ENCODE data around the gene FANCC. TPM values are rescaled to one million over a fixed set of nuclear protein-coding genes. Genes with fewer than 3 reads are reported as not detected.

FANCC gene
- total RNA-seq, 1 donor from 2014 or later: 7.9 TPM

- Mint-ChIP-seq H3K4me1 (ENCODE audit: low read depth, unreplicated experiment) (no peaks in the 10 kb centered on the region), H3K4me3 (ENCODE audit: unreplicated experiment) (no peak overlapping the region), H3K9me3 (ENCODE audit: unreplicated experiment) (no peaks in the 10 kb centered on the region), H3K27ac (ENCODE audit: unreplicated experiment) (no peak overlapping the region), H3K27me3 (ENCODE audit: low read depth, unreplicated experiment) (no peaks in the 10 kb centered on the region), H3K36me3 (ENCODE audit: low read depth, unreplicated experiment) (peaks cover 2% of the 10 kb centered on the region)
- TF ChIP-seq CTCF (IDR thresholded peaks at IDR 0.05; ENCODE audit: insufficient read depth, low read depth, low read length) (no peak), EZH2 (IDR thresholded peaks at IDR 0.05; ENCODE audit: insufficient read depth, low read length) (no peak)
- H3K9me3 ChIP-seq (ENCODE audit: insufficient read depth, low read depth, low read length): no peaks in the 10 kb centered on the region
- no peak overlapping the region for H2AFZ ChIP-seq (ENCODE audit: low read depth, low read length)
- DNase-seq (ENCODE audit: low read depth) (no peak), FAIRE-seq (no peak)
- H3K4me2 ChIP-seq (ENCODE audit: low read length): no peak overlapping the region
- no peaks in the 10 kb centered on the region for H4K20me1 ChIP-seq (ENCODE audit: insufficient read depth, low read length)
- H3K27ac ChIP-seq (ENCODE audit: low read depth, low read length): no peak overlapping the region
- no peak overlapping the region for H3K9ac ChIP-seq (ENCODE audit: low read length)
- H3K79me2 ChIP-seq (ENCODE audit: insufficient read depth, low read length): no peaks in the 10 kb centered on the region
- no peak overlapping the region for H3K4me3 ChIP-seq (ENCODE audit: insufficient read depth, low read depth, low read length)
- no peaks in the 10 kb centered on the region for H3K27me3 ChIP-seq (ENCODE audit: insufficient read depth, low read length)
- H3K36me3 ChIP-seq (ENCODE audit: insufficient read depth, low read length): no peaks in the 10 kb centered on the region
- no peaks in the 10 kb centered on the region for H3K4me1 ChIP-seq (ENCODE audit: insufficient read depth, low read length)
Measured at GRCh38 chr9:95242613-95243012, 74.9 kb downstream of the FANCC start.

- Histone ChIP-seq H3K79me2 (ENCODE audit: insufficient read depth, low read length) (no peaks in the 10 kb centered on the region), H2AFZ (ENCODE audit: low read depth, low read length) (no peak overlapping the region), H3K4me3 (ENCODE audit: insufficient read depth, low read depth, low read length) (no peak overlapping the region), H3K27me3 (ENCODE audit: insufficient read depth, low read length) (no peaks in the 10 kb centered on the region), H3K27ac (ENCODE audit: low read depth, low read length) (no peak overlapping the region), H3K36me3 (ENCODE audit: insufficient read depth, low read length) (no peaks in the 10 kb centered on the region), H3K9ac (ENCODE audit: low read length) (no peak overlapping the region), H3K4me2 (ENCODE audit: low read length) (no peak overlapping the region), H3K9me3 (ENCODE audit: insufficient read depth, low read depth, low read length) (no peaks in the 10 kb centered on the region), H3K4me1 (ENCODE audit: insufficient read depth, low read length) (no peaks in the 10 kb centered on the region), H4K20me1 (ENCODE audit: insufficient read depth, low read length) (no peaks in the 10 kb centered on the region)
- DNase-seq (ENCODE audit: low read depth) (no peak), FAIRE-seq (no peak)
- TF ChIP-seq EZH2 (IDR thresholded peaks at IDR 0.05; ENCODE audit: insufficient read depth, low read length): no peak
- H3K4me1 Mint-ChIP-seq (ENCODE audit: low read depth, unreplicated experiment): no peaks in the 10 kb centered on the region
- H3K27ac Mint-ChIP-seq (ENCODE audit: unreplicated experiment): no peak overlapping the region
- no peaks in the 10 kb centered on the region for H3K27me3 Mint-ChIP-seq (ENCODE audit: low read depth, unreplicated experiment)
- peaks cover 2% of the 10 kb centered on the region for H3K36me3 Mint-ChIP-seq (ENCODE audit: low read depth, unreplicated experiment)
- no peaks in the 10 kb centered on the region for H3K9me3 Mint-ChIP-seq (ENCODE audit: unreplicated experiment)
- H3K4me3 Mint-ChIP-seq (ENCODE audit: unreplicated experiment): no peak overlapping the region
Measured at GRCh38 chr9:95239071-95239470, 78.4 kb downstream of the FANCC start.

- Histone ChIP-seq H3K27ac (ENCODE audit: low read depth, low read length) (no peak overlapping the region), H3K4me1 (ENCODE audit: insufficient read depth, low read length) (no peaks in the 10 kb centered on the region), H3K9ac (ENCODE audit: low read length) (no peak overlapping the region), H3K27me3 (ENCODE audit: insufficient read depth, low read length) (no peaks in the 10 kb centered on the region), H3K36me3 (ENCODE audit: insufficient read depth, low read length) (no peaks in the 10 kb centered on the region), H4K20me1 (ENCODE audit: insufficient read depth, low read length) (no peaks in the 10 kb centered on the region), H2AFZ (ENCODE audit: low read depth, low read length) (no peak overlapping the region), H3K4me2 (ENCODE audit: low read length) (no peak overlapping the region), H3K9me3 (ENCODE audit: insufficient read depth, low read depth, low read length) (no peaks in the 10 kb centered on the region), H3K79me2 (ENCODE audit: insufficient read depth, low read length) (no peaks in the 10 kb centered on the region), H3K4me3 (ENCODE audit: insufficient read depth, low read depth, low read length) (no peak overlapping the region)
- Mint-ChIP-seq H3K36me3 (ENCODE audit: low read depth, unreplicated experiment) (no peaks in the 10 kb centered on the region), H3K9me3 (ENCODE audit: unreplicated experiment) (no peaks in the 10 kb centered on the region), H3K4me1 (ENCODE audit: low read depth, unreplicated experiment) (no peaks in the 10 kb centered on the region), H3K27me3 (ENCODE audit: low read depth, unreplicated experiment) (no peaks in the 10 kb centered on the region), H3K4me3 (ENCODE audit: unreplicated experiment) (no peak overlapping the region), H3K27ac (ENCODE audit: unreplicated experiment) (no peak overlapping the region)
- TF ChIP-seq CTCF (IDR thresholded peaks at IDR 0.05; ENCODE audit: insufficient read depth, low read depth, low read length) (no peak), EZH2 (IDR thresholded peaks at IDR 0.05; ENCODE audit: insufficient read depth, low read length) (no peak)
- FAIRE-seq: no peak
- no peak for DNase-seq (ENCODE audit: low read depth)
Measured at GRCh38 chr9:95237336-95237735, 80.2 kb downstream of the FANCC start.
